ENCODE data around the gene TP53TG5.

The TP53TG5 gene

DNA sequence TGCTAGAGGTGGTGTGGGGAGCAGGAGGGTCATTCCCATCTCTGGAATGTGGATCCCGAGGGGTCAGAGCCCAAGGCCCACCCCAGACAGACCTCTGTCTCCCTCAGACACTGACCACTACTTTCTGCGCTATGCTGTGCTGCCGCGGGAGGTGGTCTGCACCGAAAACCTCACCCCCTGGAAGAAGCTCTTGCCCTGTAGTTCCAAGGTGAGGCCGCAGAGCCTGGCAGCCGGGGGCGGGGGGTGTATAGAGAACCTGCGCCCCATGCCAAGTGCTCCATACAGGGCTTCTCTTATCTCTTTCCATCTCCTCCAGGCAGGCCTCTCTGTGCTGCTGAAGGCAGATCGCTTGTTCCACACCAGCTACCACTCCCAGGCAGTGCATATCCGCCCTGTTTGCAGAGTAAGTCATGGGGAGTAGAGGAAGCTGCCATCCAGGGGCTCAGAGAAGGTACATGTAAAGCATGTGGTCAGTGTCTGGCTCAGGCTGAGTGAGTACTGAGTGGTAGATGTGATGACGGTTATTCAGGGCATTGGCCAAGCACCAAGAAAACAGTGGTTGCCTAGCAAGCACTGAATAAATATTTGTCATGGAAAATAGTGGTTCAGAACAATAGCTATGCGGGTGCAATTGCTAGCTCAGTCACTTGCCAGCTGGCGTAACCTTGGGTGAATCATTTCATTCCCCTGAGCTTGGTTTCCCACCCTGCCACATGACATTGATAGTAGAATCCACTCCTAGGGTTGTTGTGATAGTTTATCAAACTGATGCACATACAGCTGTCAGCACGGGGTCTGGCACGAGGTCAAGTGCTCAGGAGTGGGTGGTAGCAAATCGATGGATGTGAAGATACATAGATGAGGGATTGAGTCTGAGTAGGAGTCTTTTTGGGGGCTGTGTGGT is 41.3 kb upstream of the TP53TG5 start:
- H3K4me3 ChIP-seq (replicated peaks; ENCODE audit: low read depth, low read length) = no peak overlapping the region
- DNase-seq (ENCODE audit: extremely low read depth, low read depth) = peak; percentile 26
- TF ChIP-seq, protein P1, sequence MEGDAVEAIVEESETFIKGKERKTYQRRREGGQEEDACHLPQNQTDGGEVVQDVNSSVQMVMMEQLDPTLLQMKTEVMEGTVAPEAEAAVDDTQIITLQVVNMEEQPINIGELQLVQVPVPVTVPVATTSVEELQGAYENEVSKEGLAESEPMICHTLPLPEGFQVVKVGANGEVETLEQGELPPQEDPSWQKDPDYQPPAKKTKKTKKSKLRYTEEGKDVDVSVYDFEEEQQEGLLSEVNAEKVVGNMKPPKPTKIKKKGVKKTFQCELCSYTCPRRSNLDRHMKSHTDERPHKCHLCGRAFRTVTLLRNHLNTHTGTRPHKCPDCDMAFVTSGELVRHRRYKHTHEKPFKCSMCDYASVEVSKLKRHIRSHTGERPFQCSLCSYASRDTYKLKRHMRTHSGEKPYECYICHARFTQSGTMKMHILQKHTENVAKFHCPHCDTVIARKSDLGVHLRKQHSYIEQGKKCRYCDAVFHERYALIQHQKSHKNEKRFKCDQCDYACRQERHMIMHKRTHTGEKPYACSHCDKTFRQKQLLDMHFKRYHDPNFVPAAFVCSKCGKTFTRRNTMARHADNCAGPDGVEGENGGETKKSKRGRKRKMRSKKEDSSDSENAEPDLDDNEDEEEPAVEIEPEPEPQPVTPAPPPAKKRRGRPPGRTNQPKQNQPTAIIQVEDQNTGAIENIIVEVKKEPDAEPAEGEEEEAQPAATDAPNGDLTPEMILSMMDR (IDR thresholded peaks at IDR 0.05; ENCODE audit: low read depth, low read length, missing control alignments) = no peak

DNA sequence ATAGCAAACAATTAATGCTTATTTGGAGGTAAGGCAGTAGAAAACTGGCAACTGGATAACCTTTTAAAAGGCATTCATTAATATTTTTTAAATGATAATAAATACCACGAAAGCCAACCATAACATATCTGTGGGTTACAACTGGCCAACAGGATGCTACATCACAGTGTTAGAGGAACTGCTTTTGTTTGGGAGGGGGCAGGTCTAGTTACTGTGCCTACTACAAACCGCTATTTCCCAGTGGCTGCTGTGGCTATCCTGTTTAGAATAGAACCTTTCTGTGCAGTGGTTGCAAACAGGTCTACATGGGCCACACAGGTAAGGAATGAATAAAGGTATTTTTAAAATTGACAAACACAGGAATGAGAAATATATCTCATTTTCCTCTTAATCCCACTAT is 38.8 kb upstream of the TP53TG5 start:
- no peak for DNase-seq (ENCODE audit: extremely low read depth, low read depth)
- H3K4me3 ChIP-seq (replicated peaks; ENCODE audit: low read depth, low read length) = peak overlapping the region; percentile 82
- TF ChIP-seq, protein P1 (IDR thresholded peaks at IDR 0.05; ENCODE audit: low read depth, low read length, missing control alignments) = no peak

DNA sequence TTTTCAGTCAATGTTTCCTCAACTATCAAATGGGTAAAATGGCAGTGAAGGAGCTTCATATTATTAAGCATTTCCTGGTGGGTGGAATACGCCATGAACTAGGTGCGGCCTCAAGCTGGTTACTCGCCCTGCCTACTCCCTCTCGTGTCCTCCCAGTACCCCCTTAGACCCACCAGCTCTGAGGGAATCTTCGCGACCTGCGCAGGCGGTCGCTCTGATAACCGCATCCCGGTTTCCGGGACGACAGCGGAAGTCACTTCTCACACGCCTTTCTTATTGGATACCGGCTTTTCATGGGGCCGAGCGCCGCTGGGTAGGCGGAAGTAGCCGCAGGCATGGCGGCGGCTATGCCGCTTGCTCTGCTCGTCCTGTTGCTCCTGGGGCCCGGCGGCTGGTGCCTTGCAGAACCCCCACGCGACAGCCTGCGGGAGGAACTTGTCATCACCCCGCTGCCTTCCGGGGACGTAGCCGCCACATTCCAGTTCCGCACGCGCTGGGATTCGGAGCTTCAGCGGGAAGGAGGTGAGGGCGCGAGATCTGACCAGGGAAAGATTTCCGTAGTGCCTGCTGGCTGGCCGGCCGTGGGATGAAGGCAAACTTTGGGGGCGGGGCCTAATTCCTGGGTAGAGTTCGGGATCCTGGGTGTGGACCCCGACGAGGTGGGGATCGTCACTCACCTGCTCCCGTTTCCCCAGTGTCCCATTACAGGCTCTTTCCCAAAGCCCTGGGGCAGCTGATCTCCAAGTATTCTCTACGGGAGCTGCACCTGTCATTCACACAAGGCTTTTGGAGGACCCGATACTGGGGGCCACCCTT is 37.9 kb upstream of the TP53TG5 start, which contains the start of gene PIGT:
PIGT (plus strand) TSS at position 320 of the 816 bp plus-strand sequence; CDS start at position 336, 16 bp downstream.
- TF ChIP-seq, protein P1 (IDR thresholded peaks at IDR 0.05; ENCODE audit: low read depth, low read length, missing control alignments) = no peak
- DNase-seq (ENCODE audit: extremely low read depth, low read depth) = peak; percentile 36
- H3K4me3 ChIP-seq (replicated peaks; ENCODE audit: low read depth, low read length) = peak within 1 kb of the TSS; percentile 82

DNA sequence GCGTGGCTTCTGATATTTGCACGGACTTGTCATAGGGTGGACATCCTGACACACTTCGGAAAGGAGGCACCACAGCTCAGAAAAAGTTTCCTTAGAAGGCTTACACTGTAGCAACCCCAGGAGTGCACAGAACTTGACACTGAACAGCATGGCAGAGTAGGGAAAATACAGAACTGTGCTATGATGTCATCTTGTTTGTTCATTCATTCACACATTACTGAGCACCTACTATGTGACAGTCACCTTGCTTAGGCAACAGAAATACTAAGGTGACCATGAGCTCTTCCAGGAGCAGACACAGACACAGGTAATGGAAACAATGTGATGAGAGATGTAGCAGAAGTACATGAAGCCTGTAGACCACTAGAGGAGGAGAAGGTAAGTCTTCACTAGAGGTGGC is 35.4 kb upstream of the TP53TG5 start:
- no peak for DNase-seq (ENCODE audit: extremely low read depth, low read depth)
- H3K4me3 ChIP-seq (replicated peaks; ENCODE audit: low read depth, low read length) = no peak overlapping the region
- TF ChIP-seq, protein P1 (IDR thresholded peaks at IDR 0.05; ENCODE audit: low read depth, low read length, missing control alignments) = no peak

DNA sequence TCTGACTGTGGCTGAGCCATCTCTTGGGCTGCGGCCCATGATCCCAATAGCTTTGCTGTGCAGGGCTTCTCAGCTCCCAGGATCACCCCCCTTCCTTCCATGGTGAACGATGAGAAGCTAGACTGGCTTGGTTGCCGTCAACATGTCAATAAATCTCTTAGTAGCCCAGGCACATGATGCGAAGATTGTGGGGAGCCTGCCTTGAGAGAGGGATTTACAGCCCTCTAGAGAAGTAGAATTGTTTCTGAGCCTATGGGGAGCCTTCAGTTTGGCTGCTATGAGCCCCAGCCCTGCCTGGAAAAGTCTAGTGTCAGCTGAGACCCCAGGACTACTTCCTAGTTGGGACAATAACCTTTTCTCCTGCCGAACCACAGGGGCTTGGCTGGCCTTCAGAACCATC is 34.5 kb upstream of the TP53TG5 start:
- TF ChIP-seq, protein P1 (IDR thresholded peaks at IDR 0.05; ENCODE audit: low read depth, low read length, missing control alignments) = no peak
- DNase-seq (ENCODE audit: extremely low read depth, low read depth) = no peak
- H3K4me3 ChIP-seq (replicated peaks; ENCODE audit: low read depth, low read length) = no peak overlapping the region

DNA sequence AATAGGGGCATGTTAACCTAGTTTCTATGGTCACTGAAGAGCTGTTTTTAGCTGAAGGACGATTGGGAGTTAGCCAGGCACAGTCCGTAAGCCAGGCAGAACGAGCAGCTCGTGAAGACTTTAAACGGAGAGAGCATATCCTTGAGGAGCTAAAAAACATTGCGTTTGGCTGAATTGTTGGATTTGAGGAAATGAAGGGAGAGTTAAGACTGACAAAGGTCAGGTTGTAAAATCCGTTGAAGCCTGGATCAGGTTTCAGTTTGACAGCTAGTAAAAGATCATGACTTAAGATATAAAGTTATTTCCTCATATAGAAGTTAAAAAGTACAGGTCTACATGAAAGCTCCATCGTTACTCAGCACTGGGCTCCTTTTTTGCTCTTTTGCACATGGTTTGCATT is 32.8 kb upstream of the TP53TG5 start:
- TF ChIP-seq, protein P1 (IDR thresholded peaks at IDR 0.05; ENCODE audit: low read depth, low read length, missing control alignments) = no peak
- H3K4me3 ChIP-seq (replicated peaks; ENCODE audit: low read depth, low read length) = no peak overlapping the region
- no peak for DNase-seq (ENCODE audit: extremely low read depth, low read depth)
